ENCODE results near the gene ATF2. TPM values are rescaled to one million over a fixed set of nuclear protein-coding genes. Genes with fewer than 3 reads are reported as not detected.
A peak's percentile ranks its signal among the peaks of the same experiment; 100 is the strongest.

Gene ATF2
- total RNA-seq, 1 donor from 2014 or later, result 59.9 TPM

DNA sequence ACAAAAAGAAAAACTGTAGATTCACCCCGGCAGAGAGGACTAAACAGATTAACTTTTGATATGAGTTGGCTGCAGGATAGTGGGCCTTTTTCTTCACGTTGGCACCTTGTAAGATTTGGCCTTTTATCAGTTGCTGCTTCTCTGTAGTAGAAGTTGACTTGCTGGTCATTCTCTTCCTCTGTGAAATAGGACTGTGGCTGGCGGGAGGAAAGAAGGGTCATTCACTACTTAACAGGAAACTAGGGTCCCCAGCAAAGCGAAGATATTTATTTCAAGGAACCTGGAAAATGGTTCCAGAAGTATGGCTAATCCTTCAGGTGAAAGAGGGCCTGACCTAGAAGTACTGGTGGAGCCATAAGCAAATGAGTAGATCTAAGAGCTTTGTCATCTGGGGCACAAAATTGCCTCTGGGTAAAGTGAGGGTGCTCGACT lies 13.9 kb upstream of the ATF2 start:
- Mint-ChIP-seq H3K4me1 (peaks cover 21% of the 10 kb centered on the region), H3K9me3 (no peaks in the 10 kb centered on the region), H3K4me3 (peak overlapping the region; percentile 94), H3K36me3 (ENCODE audit: low read depth) (peaks cover 27% of the 10 kb centered on the region), H3K27me3 (no peaks in the 10 kb centered on the region), H3K27ac (peak overlapping the region; percentile 83)
- CTCF ChIA-PET, result no interaction called here
- intact Hi-C loops (cut with micrococcal nuclease), result loop anchor here (1.0 to 5.0 kb wide), 4 partner anchors 14 to 935 kb away; partner anchors contain the start of genes ATF2, LNPK and OLA1
- DNase-seq (no peak), ATAC-seq (ENCODE audit: low read depth) (no peak)
- POLR2A ChIA-PET, result interaction anchor here (0.6 to 2.0 kb wide), 2 partner anchors 10 to 13 kb away, joined by 5 read pairs; partner anchors contain the start of gene ATF2
- TF ChIP-seq, protein P1, sequence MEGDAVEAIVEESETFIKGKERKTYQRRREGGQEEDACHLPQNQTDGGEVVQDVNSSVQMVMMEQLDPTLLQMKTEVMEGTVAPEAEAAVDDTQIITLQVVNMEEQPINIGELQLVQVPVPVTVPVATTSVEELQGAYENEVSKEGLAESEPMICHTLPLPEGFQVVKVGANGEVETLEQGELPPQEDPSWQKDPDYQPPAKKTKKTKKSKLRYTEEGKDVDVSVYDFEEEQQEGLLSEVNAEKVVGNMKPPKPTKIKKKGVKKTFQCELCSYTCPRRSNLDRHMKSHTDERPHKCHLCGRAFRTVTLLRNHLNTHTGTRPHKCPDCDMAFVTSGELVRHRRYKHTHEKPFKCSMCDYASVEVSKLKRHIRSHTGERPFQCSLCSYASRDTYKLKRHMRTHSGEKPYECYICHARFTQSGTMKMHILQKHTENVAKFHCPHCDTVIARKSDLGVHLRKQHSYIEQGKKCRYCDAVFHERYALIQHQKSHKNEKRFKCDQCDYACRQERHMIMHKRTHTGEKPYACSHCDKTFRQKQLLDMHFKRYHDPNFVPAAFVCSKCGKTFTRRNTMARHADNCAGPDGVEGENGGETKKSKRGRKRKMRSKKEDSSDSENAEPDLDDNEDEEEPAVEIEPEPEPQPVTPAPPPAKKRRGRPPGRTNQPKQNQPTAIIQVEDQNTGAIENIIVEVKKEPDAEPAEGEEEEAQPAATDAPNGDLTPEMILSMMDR (IDR thresholded peaks at IDR 0.05), result no peak

DNA sequence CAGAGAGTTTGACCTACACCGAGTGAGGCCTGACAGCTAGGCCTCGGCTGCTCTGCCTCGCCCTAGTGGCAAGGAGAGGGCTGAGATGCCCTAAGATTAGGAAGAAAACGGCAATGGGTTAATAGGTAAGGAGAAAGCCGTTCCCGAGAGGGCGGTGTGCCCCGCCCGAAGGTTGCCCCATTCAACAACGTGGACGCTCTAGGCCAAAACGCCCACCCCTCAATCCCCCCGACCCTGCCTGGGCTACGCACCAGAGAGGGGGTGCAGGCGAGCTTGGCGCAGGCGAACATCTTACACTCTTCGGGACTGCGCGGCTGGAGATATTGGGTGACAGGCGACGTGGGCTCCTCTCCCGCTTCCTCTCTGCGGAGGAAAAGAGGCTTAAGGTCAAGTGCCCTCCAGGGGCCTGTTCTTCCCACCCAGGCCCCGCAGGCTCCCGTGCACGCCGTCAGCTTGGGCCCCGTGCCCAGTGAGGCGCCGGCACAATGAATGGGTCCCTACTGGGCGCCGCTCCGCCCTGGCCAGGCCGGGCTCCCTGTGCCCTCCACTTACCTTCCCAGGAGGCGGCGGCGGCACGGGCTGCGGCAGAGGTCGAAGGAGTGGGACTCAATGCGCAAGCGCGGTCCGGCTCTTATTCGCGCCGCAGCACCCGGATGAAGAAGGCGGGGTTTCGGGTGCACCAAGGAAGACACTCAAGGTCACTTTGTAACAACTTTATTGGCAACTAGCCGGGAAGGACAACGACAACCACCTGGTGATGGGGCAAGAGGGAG lies 13.3 kb upstream of the ATF2 start, which contains the start of gene ATP5MC3:
ATP5MC3 (minus strand) TSS at position 607 of the 773 bp plus-strand sequence; CDS start at position 290, 317 bp downstream.
- POLR2A ChIA-PET, result interaction anchor here (0.8 to 2.0 kb wide), 3 partner anchors 10 to 15 kb away, joined by 3 to 19 read pairs (median 5); no protein-coding TSS in a partner anchor
- Mint-ChIP-seq H3K27me3 (no peaks in the 10 kb centered on the region), H3K27ac (peak within 1 kb of the TSS; percentile 83), H3K9me3 (no peaks in the 10 kb centered on the region), H3K4me3 (peak within 1 kb of the TSS; percentile 94), H3K36me3 (ENCODE audit: low read depth) (peaks cover 33% of the 10 kb centered on the region), H3K4me1 (peaks cover 21% of the 10 kb centered on the region)
- CTCF ChIA-PET, result no interaction called here
- intact Hi-C loops (cut with micrococcal nuclease), result loop anchor here (1.0 to 5.0 kb wide), 4 partner anchors 13 to 934 kb away; partner anchors contain the start of genes ATF2, LNPK and OLA1
- DNase-seq (peak; percentile 87), ATAC-seq (ENCODE audit: low read depth) (peak; percentile 89)
- TF ChIP-seq, protein P1 (IDR thresholded peaks at IDR 0.05), result no peak

DNA sequence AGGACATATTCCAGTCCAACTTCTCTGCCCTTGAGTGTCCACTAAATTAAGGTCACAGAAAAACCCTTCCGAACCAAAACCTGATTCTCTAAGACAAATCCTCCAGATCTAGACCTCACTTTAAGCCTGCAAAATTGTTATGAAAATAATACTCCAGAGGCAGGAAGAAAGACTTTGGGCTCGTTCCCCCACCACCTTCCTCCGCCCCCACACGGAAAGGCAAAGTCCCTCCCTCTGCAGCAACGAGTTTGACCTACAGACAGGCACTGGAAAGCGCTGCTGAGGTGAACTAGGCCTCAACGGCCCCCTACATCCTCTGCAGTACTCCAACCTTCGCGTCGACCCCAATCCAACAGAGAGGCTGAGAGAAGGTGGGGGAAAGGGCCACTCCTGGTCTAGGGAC lies 12.7 kb upstream of the ATF2 start:
- TF ChIP-seq, protein P1 (IDR thresholded peaks at IDR 0.05), result no peak
- H3K4me3 Mint-ChIP-seq, result peak overlapping the region; percentile 94
- peak; percentile 38 for ATAC-seq (ENCODE audit: low read depth)
- POLR2A ChIA-PET, result interaction anchor here (0.8 to 2.0 kb wide), 3 partner anchors 9 to 14 kb away, joined by 3 to 19 read pairs (median 5); no protein-coding TSS in a partner anchor
- peaks cover 21% of the 10 kb centered on the region for H3K4me1 Mint-ChIP-seq
- peaks cover 36% of the 10 kb centered on the region for H3K36me3 Mint-ChIP-seq (ENCODE audit: low read depth)
- H3K27me3 Mint-ChIP-seq, result no peaks in the 10 kb centered on the region
- peak overlapping the region; percentile 83 for H3K27ac Mint-ChIP-seq
- no peaks in the 10 kb centered on the region for H3K9me3 Mint-ChIP-seq
- intact Hi-C loops (cut with micrococcal nuclease), result loop anchor here (1.0 to 5.0 kb wide), 4 partner anchors 12 to 933 kb away; partner anchors contain the start of genes ATF2, LNPK and OLA1
- CTCF ChIA-PET, result no interaction called here
- DNase-seq, result peak; percentile 36

DNA sequence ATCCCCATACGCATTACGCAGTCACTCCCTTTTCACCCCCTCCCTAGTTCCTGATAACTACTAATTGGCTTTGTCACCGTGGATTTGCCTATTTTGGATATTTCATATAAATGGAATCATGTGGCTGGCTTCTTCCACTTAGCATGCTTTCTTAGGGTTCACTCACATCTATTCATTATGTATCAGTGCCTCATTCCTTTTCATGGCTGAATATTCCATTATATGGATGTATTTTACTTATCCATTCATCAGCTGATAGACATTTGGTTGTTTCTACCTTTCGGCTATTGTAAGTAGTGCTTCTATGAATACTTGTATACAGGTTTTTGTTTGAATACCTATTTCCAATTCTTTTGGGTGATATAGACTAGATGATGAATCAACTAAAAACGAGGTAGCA lies 8.6 kb upstream of the ATF2 start:
- Mint-ChIP-seq H3K36me3 (ENCODE audit: low read depth) (peaks cover 54% of the 10 kb centered on the region), H3K4me1 (peaks cover 16% of the 10 kb centered on the region), H3K27me3 (no peaks in the 10 kb centered on the region), H3K27ac (no peak overlapping the region), H3K9me3 (no peaks in the 10 kb centered on the region), H3K4me3 (no peak overlapping the region)
- TF ChIP-seq, protein P1 (IDR thresholded peaks at IDR 0.05), result no peak
- no peak for DNase-seq
- no peak for ATAC-seq (ENCODE audit: low read depth)
- ChIA-PET CTCF (no interaction called here), POLR2A (no interaction called here)
- intact Hi-C loops (cut with micrococcal nuclease), result no loop called here

DNA sequence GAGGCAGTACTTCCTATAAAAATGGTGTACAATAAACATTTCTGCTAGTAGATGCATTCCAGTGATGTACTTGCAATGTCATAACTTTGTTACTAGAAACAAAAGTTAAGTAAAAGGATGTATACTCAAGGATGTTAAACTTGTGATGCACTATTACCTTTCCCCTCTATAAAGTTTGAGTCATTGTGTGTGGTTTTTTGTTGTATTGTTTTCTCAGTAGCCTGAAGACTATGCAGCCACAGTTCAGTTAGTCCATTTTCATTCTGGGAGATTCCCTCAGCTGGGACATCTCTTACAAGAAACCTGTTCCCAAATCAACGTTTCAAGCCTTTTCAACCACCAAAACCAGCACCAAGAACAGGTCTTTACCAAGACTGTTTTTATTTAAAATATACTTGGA lies 7.9 kb upstream of the ATF2 start:
- Mint-ChIP-seq H3K27ac (no peak overlapping the region), H3K9me3 (no peaks in the 10 kb centered on the region), H3K4me1 (peaks cover 14% of the 10 kb centered on the region), H3K36me3 (ENCODE audit: low read depth) (peaks cover 53% of the 10 kb centered on the region), H3K27me3 (no peaks in the 10 kb centered on the region), H3K4me3 (no peak overlapping the region)
- no peak for ATAC-seq (ENCODE audit: low read depth)
- DNase-seq, result no peak
- CTCF ChIA-PET, result no interaction called here
- intact Hi-C loops (cut with micrococcal nuclease), result no loop called here
- POLR2A ChIA-PET, result no interaction called here
- TF ChIP-seq, protein P1 (IDR thresholded peaks at IDR 0.05), result no peak
